Measurements from ENCODE around the gene IL11RA.

Gene IL11RA

GRCh38 chr9:34651321-34651720 lies 664 bp upstream of the IL11RA start:
- peaks cover 20% of the 10 kb centered on the region for H4K20me1 ChIP-seq
- peaks cover 36% of the 10 kb centered on the region for H3K4me1 ChIP-seq
- no peaks in the 10 kb centered on the region for H3K27me3 ChIP-seq
- H3K4me3 ChIP-seq = no peak overlapping the region
- no peak overlapping the region for H3K4me2 ChIP-seq
- H3K36me3 ChIP-seq = peaks cover 36% of the 10 kb centered on the region
- no peak overlapping the region for H3K9ac ChIP-seq
- no peak overlapping the region for H3K27ac ChIP-seq
- H3K9me3 ChIP-seq = no peaks in the 10 kb centered on the region
- TF ChIP-seq Cebpa-rat (IDR thresholded peaks at IDR 0.05) = no peak

GRCh38 chr9:34652602-34653000 lies 616 bp downstream of the IL11RA start:
- Histone ChIP-seq H3K36me3 (peaks cover 36% of the 10 kb centered on the region), H3K27ac (no peak overlapping the region), H3K4me3 (no peak overlapping the region), H3K27me3 (no peaks in the 10 kb centered on the region), H3K4me2 (0 out of 2 replicates have a peak overlapping the region, but pooled peaks have one; percentile 1), H3K9ac (no peak overlapping the region), H3K4me1 (peaks cover 30% of the 10 kb centered on the region), H3K9me3 (no peaks in the 10 kb centered on the region), H4K20me1 (peaks cover 13% of the 10 kb centered on the region)
- TF ChIP-seq Cebpa-rat (IDR thresholded peaks at IDR 0.05) = no peak

- no peaks in the 10 kb centered on the region for H3K9me3 ChIP-seq
- H3K4me3 ChIP-seq = no peak overlapping the region
- H3K4me2 ChIP-seq = peak overlapping the region; percentile 1; the same call in 1 of the 2 replicates
- peaks cover 29% of the 10 kb centered on the region for H3K36me3 ChIP-seq
- TF ChIP-seq Cebpa-rat (IDR thresholded peaks at IDR 0.05) = no peak
- H3K4me1 ChIP-seq = peaks cover 22% of the 10 kb centered on the region
- no peak overlapping the region for H3K9ac ChIP-seq
- H4K20me1 ChIP-seq = 0 out of 2 replicates have a peak, but pooled peaks cover 5% of the 10 kb centered on the region
- no peaks in the 10 kb centered on the region for H3K27me3 ChIP-seq
- H3K27ac ChIP-seq = no peak overlapping the region
Measured at GRCh38 chr9:34653151-34654072, 1.4 kb downstream of the IL11RA start.

GRCh38 chr9:34654323-34655051 lies 2.5 kb downstream of the IL11RA start:
- peaks cover 16% of the 10 kb centered on the region for H3K4me1 ChIP-seq
- no peak overlapping the region for H3K9ac ChIP-seq
- H3K36me3 ChIP-seq = peaks cover 18% of the 10 kb centered on the region
- H3K27me3 ChIP-seq = no peaks in the 10 kb centered on the region
- no peaks in the 10 kb centered on the region for H3K9me3 ChIP-seq
- no peaks in the 10 kb centered on the region for H4K20me1 ChIP-seq
- TF ChIP-seq Cebpa-rat (IDR thresholded peaks at IDR 0.05) = no peak
- no peak overlapping the region for H3K4me2 ChIP-seq
- H3K4me3 ChIP-seq = no peak overlapping the region
- H3K27ac ChIP-seq = no peak overlapping the region

- no peak for TF ChIP-seq Cebpa-rat (IDR thresholded peaks at IDR 0.05)
- H3K4me3 ChIP-seq = no peak overlapping the region
- no peaks in the 10 kb centered on the region for H4K20me1 ChIP-seq
- H3K4me1 ChIP-seq = peaks cover 16% of the 10 kb centered on the region
- H3K9me3 ChIP-seq = no peaks in the 10 kb centered on the region
- no peak overlapping the region for H3K9ac ChIP-seq
- H3K36me3 ChIP-seq = peaks cover 18% of the 10 kb centered on the region
- 0 out of 2 replicates have a peak, but pooled peaks cover 3% of the 10 kb centered on the region for H3K27me3 ChIP-seq
- no peak overlapping the region for H3K27ac ChIP-seq
- H3K4me2 ChIP-seq = no peak overlapping the region
Measured at GRCh38 chr9:34655394-34655793, 3.4 kb downstream of the IL11RA start.

- no peak for TF ChIP-seq Cebpa-rat (IDR thresholded peaks at IDR 0.05)
- H3K4me1 ChIP-seq = peaks cover 16% of the 10 kb centered on the region
- H3K36me3 ChIP-seq = peaks cover 13% of the 10 kb centered on the region; the same call in 1 of the 2 replicates
- no peak overlapping the region for H3K4me3 ChIP-seq
- H3K27ac ChIP-seq = no peak overlapping the region
- H4K20me1 ChIP-seq = no peaks in the 10 kb centered on the region
- H3K9me3 ChIP-seq = no peaks in the 10 kb centered on the region
- H3K27me3 ChIP-seq = 0 out of 2 replicates have a peak, but pooled peaks cover 3% of the 10 kb centered on the region
- H3K9ac ChIP-seq = no peak overlapping the region
- H3K4me2 ChIP-seq = no peak overlapping the region
Measured at GRCh38 chr9:34656992-34657391, 5.0 kb downstream of the IL11RA start.

- TF ChIP-seq Cebpa-rat (IDR thresholded peaks at IDR 0.05) = no peak
- H3K27me3 ChIP-seq = 0 out of 2 replicates have a peak, but pooled peaks cover 3% of the 10 kb centered on the region
- H3K27ac ChIP-seq = no peak overlapping the region
- peaks cover 2% of the 10 kb centered on the region for H3K4me1 ChIP-seq
- no peak overlapping the region for H3K9ac ChIP-seq
- no peak overlapping the region for H3K4me3 ChIP-seq
- no peaks in the 10 kb centered on the region for H4K20me1 ChIP-seq
- no peaks in the 10 kb centered on the region for H3K9me3 ChIP-seq
- no peak overlapping the region for H3K4me2 ChIP-seq
- H3K36me3 ChIP-seq = peaks cover 13% of the 10 kb centered on the region; the same call in 1 of the 2 replicates
Measured at GRCh38 chr9:34658461-34658860, 6.5 kb downstream of the IL11RA start.

- Histone ChIP-seq H3K9me3 (no peaks in the 10 kb centered on the region), H3K27ac (no peak overlapping the region), H3K9ac (no peak overlapping the region), H3K36me3 (peaks cover 13% of the 10 kb centered on the region; the same call in 1 of the 2 replicates), H3K4me2 (no peak overlapping the region), H4K20me1 (no peaks in the 10 kb centered on the region), H3K4me1 (peaks cover 5% of the 10 kb centered on the region), H3K4me3 (no peak overlapping the region), H3K27me3 (0 out of 2 replicates have a peak, but pooled peaks cover 3% of the 10 kb centered on the region)
- TF ChIP-seq Cebpa-rat (IDR thresholded peaks at IDR 0.05) = no peak
Measured at GRCh38 chr9:34659592-34660253, 7.7 kb downstream of the IL11RA start.

GRCh38 chr9:34662526-34663302 lies 10.7 kb downstream of the IL11RA start, which contains the start of gene CCL27:
CCL27 (minus strand) TSS chr9:34662657; CDS start chr9:34662633, 24 bp downstream.
- TF ChIP-seq Cebpa-rat (IDR thresholded peaks at IDR 0.05) = no peak
- Histone ChIP-seq H3K9me3 (no peaks in the 10 kb centered on the region), H3K27ac (no peak within 1 kb of the TSS), H3K4me1 (peaks cover 17% of the 10 kb centered on the region), H3K4me3 (no peak within 1 kb of the TSS), H3K4me2 (no peak within 1 kb of the TSS), H4K20me1 (no peaks in the 10 kb centered on the region), H3K27me3 (0 out of 2 replicates have a peak, but pooled peaks cover 3% of the 10 kb centered on the region), H3K9ac (no peak within 1 kb of the TSS), H3K36me3 (peaks cover 13% of the 10 kb centered on the region; the same call in 1 of the 2 replicates)

All from BLaER1 (cell line).